ENCODE measurements around the gene ARPIN. TPM values are rescaled to one million over a fixed set of nuclear protein-coding genes. Genes with fewer than 3 reads are reported as not detected.
"Not testable (repeated sequence)": the region's sequence is repeated elsewhere in the genome, so short reads cannot be mapped to it uniquely, and the experiment has no call there.

The ARPIN gene
- total RNA-seq, 3 donors from 2014 or later, result 39.0 to 45.8 (median 43.0) TPM

DNA sequence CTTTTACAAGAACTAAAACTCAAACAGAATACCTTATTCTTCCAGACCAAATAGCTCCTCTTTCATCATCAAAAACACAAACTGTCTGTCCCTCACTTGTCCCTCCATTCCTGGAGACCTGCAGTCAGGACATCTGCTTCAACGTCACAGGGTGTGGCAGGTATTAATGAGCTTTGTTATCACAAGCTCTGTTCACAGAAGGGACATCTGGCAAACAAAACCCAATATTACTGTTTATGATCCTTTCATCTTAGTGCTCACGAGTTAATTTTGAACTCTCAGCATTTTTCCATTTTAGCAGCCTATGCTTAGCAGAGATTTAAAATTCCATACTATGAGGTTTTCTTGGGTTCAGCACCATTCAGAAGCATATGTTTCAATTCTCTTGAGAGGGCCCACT, 51.9 kb downstream of the ARPIN start:
- intact Hi-C loops (cut with DNase I, micrococcal nuclease), result no loop called here
- DNase-seq (peak in 1 of 3 donors; percentile 43), ATAC-seq (no peak)
- no peaks in the 10 kb centered on the region for H3K36me3 ChIP-seq (ENCODE audit: low read depth)
- H3K4me1 ChIP-seq (ENCODE audit: low read depth), result peaks cover 54% of the 10 kb centered on the region
- no peaks in the 10 kb centered on the region for H3K9me3 ChIP-seq
- no peak overlapping the region for H3K4me3 ChIP-seq
- TF ChIP-seq, protein P1, sequence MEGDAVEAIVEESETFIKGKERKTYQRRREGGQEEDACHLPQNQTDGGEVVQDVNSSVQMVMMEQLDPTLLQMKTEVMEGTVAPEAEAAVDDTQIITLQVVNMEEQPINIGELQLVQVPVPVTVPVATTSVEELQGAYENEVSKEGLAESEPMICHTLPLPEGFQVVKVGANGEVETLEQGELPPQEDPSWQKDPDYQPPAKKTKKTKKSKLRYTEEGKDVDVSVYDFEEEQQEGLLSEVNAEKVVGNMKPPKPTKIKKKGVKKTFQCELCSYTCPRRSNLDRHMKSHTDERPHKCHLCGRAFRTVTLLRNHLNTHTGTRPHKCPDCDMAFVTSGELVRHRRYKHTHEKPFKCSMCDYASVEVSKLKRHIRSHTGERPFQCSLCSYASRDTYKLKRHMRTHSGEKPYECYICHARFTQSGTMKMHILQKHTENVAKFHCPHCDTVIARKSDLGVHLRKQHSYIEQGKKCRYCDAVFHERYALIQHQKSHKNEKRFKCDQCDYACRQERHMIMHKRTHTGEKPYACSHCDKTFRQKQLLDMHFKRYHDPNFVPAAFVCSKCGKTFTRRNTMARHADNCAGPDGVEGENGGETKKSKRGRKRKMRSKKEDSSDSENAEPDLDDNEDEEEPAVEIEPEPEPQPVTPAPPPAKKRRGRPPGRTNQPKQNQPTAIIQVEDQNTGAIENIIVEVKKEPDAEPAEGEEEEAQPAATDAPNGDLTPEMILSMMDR (IDR thresholded peaks at IDR 0.05), result no peak

DNA sequence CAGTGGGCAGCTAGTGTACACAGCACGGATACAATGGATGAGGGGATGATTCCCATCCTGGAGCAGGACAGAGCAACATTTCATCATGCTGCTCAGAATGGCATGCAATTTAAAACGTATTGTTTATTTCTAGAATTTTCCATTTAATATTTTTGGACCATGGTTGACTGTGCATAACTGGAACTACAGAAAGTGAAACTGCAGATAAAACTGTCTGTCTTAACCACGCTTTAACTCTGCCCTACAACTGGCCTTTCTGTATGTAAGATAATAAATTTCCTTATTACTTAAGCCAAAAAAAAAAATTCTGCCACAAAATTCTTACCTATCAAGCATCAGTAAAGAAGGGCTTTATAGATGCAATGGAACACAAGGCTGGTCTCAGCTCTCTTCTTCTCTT, 52.3 kb downstream of the ARPIN start:
- Histone ChIP-seq H3K4me3 (no peak overlapping the region), H3K9me3 (no peaks in the 10 kb centered on the region), H3K4me1 (ENCODE audit: low read depth) (peaks cover 50% of the 10 kb centered on the region), H3K36me3 (ENCODE audit: low read depth) (no peaks in the 10 kb centered on the region)
- intact Hi-C loops (cut with DNase I, micrococcal nuclease), result no loop called here
- TF ChIP-seq, protein P1 (IDR thresholded peaks at IDR 0.05), result no peak
- ATAC-seq, result no peak
- no peak for DNase-seq

DNA sequence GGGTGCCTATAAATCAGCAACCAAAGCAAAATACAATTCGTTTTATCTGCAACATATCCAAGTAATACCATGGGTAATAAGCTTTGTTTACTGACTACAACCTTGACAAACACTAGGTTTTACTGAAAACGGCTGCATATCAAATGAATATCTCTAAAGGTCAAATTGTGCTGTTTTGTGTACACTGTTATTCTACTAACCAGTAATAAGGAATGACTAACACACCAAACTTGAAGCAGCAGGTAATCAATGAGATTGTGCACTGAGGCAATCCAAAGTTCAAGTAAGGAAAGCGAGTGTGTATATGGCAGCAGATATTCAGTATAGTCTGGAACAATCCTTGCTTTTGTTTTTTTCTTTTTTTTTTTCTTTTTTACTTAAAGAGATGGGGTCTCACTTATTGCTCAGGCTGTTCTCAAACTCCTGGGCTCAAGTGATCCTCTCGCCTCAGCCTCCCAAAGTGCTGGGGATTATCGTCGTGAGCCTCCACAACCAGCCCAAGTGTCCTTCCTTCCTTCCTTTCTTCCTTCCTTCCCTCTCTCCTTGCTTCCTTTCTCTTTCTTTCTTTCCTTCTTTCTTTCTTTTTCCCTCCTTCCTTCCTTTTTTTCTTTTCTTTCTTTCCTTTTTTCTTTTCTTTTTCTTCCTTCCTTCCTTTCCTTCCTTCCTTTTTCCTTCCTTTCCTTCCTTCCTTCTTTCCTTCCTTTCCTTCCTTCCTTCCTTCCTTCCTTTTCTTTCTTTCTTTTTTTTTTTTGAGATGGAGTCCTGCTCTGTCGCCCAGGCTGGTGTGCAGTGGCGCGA, 53.9 kb downstream of the ARPIN start:
- no peaks in the 10 kb centered on the region for H3K9me3 ChIP-seq
- intact Hi-C loops (cut with DNase I, micrococcal nuclease), result loop anchor here in 1 of 2 donors (10.0 kb wide), 1 partner anchor 74 kb away; no protein-coding TSS in a partner anchor
- peak; percentile 78 for ATAC-seq
- no peak overlapping the region for H3K4me3 ChIP-seq
- H3K36me3 ChIP-seq (ENCODE audit: low read depth), result no peaks in the 10 kb centered on the region
- H3K4me1 ChIP-seq (ENCODE audit: low read depth), result peaks cover 40% of the 10 kb centered on the region
- no peak for DNase-seq
- TF ChIP-seq, protein P1 (IDR thresholded peaks at IDR 0.05), result no peak

DNA sequence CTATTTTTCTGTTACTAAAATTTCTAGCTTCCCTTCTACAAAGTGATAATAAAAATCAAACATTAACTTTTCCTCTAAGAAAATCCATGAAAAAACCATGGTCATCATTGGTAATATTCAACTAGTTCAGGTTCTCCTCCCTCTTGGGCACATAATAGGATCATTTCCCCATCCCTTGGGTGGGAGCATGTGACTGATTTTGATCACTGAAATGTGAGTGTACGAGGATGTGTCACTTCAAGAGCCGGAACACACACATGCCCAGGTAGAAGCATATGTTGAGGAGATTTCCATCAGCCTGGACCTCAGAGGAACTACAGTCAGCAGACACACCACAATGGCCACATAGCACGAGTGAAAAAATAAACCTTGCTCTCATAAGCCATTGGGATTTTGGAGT, 55.1 kb downstream of the ARPIN start:
- H3K4me3 ChIP-seq, result no peak overlapping the region
- peaks cover 33% of the 10 kb centered on the region for H3K4me1 ChIP-seq (ENCODE audit: low read depth)
- ATAC-seq (peak; percentile 94), DNase-seq (peak in 1 of 3 donors; percentile 74)
- TF ChIP-seq, protein P1 (IDR thresholded peaks at IDR 0.05), result no peak
- H3K9me3 ChIP-seq, result no peaks in the 10 kb centered on the region
- H3K36me3 ChIP-seq (ENCODE audit: low read depth), result no peaks in the 10 kb centered on the region
- intact Hi-C loops (cut with DNase I, micrococcal nuclease), result loop anchor here in 1 of 2 donors (10.0 kb wide), 1 partner anchor 73 kb away; no protein-coding TSS in a partner anchor

DNA sequence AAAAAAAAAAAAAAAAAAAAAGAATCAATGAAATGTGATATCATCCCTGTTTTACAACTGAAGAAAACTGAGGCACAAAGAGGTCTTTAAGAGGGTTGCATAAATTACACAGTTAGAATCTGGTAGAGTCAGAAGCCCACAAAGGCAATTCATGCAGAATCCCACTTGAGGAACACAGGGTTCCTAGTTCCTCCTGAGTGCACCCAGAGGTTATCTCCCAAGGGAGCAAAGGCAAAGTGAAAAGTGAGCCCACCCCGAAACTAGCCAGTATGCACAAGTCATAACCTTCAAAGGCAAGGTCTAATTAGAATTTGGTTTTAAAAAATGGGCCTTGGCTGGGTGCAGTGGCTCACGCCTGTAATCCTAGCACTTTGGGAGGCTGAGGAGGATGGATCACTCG, 56.8 kb downstream of the ARPIN start:
- intact Hi-C loops (cut with DNase I, micrococcal nuclease), result loop anchor here in 1 of 2 donors (10.0 kb wide), 1 partner anchor 71 kb away; no protein-coding TSS in a partner anchor
- H3K9me3 ChIP-seq, result no peaks in the 10 kb centered on the region
- H3K4me3 ChIP-seq, result no peak overlapping the region
- no peaks in the 10 kb centered on the region for H3K36me3 ChIP-seq (ENCODE audit: low read depth)
- peaks cover 37% of the 10 kb centered on the region for H3K4me1 ChIP-seq (ENCODE audit: low read depth)
- ATAC-seq (no peak), DNase-seq (no peak)
- TF ChIP-seq, protein P1 (IDR thresholded peaks at IDR 0.05), result no peak

DNA sequence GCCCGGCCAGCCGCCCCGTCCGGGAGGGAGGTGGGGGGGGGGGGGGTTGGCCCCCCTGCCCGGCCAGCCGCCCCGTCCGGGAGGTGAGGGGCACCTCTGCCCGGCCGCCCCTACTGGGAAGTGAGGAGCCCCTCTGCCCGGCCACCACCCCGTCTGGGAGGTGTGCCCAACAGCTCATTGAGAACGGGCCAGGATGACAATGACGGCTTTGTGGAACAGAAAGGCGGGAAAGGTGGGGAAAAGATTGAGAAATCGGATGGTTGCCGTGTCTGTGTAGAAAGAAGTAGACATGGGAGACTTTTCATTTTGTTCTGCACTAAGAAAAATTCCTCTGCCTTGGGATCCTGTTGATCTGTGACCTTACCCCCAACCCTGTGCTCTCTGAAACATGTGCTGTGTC, 57.9 kb downstream of the ARPIN start:
- DNase-seq; ATAC-seq; H3K9me3 ChIP-seq; H3K4me3 ChIP-seq; H3K36me3 ChIP-seq (ENCODE audit: low read depth): not testable (repeated sequence)
- intact Hi-C loops (cut with DNase I, micrococcal nuclease), result loop anchor here in 1 of 2 donors (10.0 kb wide), 1 partner anchor 70 kb away; no protein-coding TSS in a partner anchor
- peaks cover 26% of the 10 kb centered on the region for H3K4me1 ChIP-seq (ENCODE audit: low read depth)
